Stomach (tissue), 4 donors: Measurements from ENCODE around the gene C17orf67.

Source experiments
- EP300 ChIP-seq: sonication (generic); formaldehyde crosslinking; IDR thresholded peaks from one replicate; pipeline ENCODE4 v1.6.1; 2017; ENCODE audit warnings: antibody characterized with exemption
- POLR2A ChIP-seq, 4 donors: fragments of 450-650 bp; IDR thresholded peaks; one replicate each; pipeline ENCODE4 v1.6.1; 2016; ENCODE audit warnings: antibody characterized with exemption in 4 of 4, control low read depth in 2 of 4, mild to moderate bottlenecking in 1 of 4, moderate library complexity in 1 of 4
- POLR2AphosphoS5 ChIP-seq, 3 donors: sonication (generic); formaldehyde crosslinking; IDR thresholded peaks; one replicate each; pipeline ENCODE4 v1.6.1; 2016; ENCODE audit warnings: antibody characterized with exemption in 3 of 3
- TF ChIP-seq, protein P1 (sequence below), 7 experiments: fragments of 450-650 bp in 4 of 7; fragments of 200-600 bp in 3 of 7; sonication (generic) in 3 of 7; IDR thresholded peaks; one replicate each; pipeline ENCODE4 v1.5.1; 2016 to 2019; ENCODE audit warnings: antibody characterized with exemption in 7 of 7, control low read depth in 2 of 7, mild to moderate bottlenecking in 1 of 7

DNA sequence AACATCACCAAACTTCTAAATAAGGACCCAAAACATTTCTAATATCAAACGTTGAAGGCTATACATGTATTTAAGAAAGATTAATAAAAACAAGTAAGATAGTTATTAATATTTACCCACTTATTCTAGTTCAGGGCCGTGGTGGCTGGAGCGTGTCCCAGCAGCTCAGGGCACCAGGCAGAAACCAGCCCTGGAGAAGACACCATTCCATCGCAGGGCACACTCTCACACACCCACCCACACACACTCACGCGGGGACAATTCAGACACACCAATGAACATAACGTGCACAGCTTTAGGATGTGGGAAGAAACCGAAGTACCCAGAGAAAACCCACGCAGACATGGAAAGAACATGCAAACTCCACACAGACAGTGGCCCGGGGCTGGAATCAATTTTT, 13.5 kb downstream of the C17orf67 start:
- TF ChIP-seq, protein P1, sequence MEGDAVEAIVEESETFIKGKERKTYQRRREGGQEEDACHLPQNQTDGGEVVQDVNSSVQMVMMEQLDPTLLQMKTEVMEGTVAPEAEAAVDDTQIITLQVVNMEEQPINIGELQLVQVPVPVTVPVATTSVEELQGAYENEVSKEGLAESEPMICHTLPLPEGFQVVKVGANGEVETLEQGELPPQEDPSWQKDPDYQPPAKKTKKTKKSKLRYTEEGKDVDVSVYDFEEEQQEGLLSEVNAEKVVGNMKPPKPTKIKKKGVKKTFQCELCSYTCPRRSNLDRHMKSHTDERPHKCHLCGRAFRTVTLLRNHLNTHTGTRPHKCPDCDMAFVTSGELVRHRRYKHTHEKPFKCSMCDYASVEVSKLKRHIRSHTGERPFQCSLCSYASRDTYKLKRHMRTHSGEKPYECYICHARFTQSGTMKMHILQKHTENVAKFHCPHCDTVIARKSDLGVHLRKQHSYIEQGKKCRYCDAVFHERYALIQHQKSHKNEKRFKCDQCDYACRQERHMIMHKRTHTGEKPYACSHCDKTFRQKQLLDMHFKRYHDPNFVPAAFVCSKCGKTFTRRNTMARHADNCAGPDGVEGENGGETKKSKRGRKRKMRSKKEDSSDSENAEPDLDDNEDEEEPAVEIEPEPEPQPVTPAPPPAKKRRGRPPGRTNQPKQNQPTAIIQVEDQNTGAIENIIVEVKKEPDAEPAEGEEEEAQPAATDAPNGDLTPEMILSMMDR (IDR thresholded peaks at IDR 0.05) = no peak
- TF ChIP-seq POLR2A (IDR thresholded peaks at IDR 0.05) (no peak), EP300 (no peak), POLR2AphosphoS5 (IDR thresholded peaks at IDR 0.05) (no peak)
